ENCODE data around the gene GPR61.

DNA sequence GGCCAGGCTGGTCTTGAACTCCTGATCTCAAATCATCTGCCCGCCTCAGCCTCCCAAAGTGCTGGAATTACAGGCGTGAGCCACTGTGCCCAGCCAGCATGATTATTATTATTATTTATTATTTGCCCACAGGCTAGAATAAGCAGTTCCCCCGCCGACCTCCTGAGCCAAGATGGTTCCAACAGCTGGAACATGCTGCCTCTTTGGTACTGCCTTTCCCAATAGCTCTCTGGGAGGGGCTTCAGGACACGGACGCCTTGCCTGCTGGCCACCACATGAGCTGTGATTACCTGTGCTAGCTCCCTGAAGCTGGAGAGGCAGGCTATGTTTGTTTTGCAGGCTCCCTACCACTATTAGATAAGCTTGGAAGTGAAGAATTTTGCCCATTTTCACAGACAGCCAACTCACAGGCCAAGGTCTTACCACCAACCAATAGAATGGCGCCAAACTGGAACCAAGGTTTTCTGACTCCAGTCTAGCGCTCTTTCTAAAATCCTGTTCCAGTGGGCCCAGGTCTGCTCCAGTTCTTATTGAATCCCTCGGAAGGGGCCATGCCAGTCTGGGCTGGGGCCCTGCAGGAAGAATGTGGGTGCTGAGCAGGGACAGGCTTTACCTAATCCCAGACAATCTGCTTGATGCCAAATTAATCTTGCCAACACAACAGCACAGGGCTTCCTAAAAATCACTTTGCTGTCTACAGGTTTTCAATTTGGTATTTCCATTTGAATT is 2.1 kb upstream of the GPR61 start:
- no peak for TF ChIP-seq CTCF (conservative IDR thresholded peaks at IDR 0.05; ENCODE audit: low read depth, low read length)
- no peak for TF ChIP-seq EZH2 (IDR thresholded peaks at IDR 0.05; ENCODE audit: low read length, unreplicated experiment)
- no peak for TF ChIP-seq EZH2phosphoT487 (IDR thresholded peaks at IDR 0.05; ENCODE audit: borderline replicate concordance, low read length)

Measured in PC-3 (cell line).